Activated CD4-positive, alpha-beta T cell treated with anti-CD3 and anti-CD28 coated beads for 4 hours (primary cell): Measurements from ENCODE around the gene PSTPIP1.

ENCODE experiments used
- DNase-seq, 2 donors: peaks; one replicate each; pipeline ENCODE4 v3.0.0-alpha.2; 2020

Gene PSTPIP1

GRCh38 chr15:76979331-76979925 is 15.5 kb upstream of the PSTPIP1 start:
- DNase-seq, result no peak

GRCh38 chr15:76979996-76980520 is 14.9 kb upstream of the PSTPIP1 start:
- no peak for DNase-seq

- DNase-seq, result no peak
These were observed 12.6 kb upstream of the PSTPIP1 start for GRCh38 chr15:76982356-76982755.

DNA sequence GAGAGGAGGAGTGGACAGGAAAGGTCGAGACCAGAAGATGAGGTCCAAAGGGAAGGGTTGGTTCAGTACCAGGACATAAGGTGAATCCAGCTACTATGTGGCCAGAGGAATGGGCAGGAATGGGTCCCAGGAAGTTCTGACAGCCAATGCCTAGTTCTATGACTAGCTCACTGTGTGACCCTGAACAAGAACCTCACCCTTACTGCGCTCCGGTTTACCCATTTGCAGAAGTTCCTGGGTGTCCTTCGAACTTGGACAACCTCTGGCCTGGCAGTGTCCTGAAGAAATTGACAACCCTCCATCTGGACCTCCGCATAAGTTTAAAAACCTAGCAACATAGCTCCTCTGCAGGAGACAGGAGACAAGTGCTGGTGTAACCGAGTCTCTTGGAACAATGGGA is 12.2 kb upstream of the PSTPIP1 start:
- no peak for DNase-seq

DNA sequence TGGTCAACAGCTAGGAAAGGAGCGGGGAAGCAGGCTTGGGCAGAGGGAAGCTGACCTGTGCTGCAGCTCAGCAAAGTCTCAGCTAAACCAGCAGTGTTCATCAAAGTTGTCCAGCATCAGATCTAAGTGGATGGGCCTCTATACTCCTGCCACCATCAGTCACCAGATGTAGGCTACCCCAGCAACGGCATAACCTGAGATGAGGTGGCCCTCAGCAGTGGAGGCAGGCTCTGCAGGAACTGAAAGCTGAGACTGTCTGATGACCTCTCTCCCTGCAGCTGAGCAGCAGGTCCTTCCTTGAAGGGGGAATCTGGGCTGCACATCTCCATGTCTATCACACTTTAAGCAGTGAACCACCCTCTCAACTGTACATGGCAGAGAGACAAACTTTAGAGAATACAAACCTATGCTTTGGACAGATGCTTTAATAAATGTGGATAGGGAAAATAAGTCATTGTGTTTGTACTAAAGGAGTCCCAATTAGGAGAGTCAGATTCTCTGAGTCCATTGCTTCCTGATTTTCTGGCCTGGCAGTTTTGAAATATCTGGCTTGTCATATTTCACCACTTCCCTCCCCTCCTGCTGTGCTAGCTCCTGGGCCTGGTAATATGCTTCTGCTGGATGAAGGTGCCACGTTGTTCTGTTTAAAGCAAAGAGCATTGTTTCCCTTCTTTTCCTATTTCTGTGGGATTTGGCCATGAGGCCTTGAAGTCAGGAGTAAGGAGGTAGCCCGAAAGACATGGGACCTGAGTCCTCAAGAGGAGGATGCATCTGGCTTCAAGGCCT is 11.1 kb upstream of the PSTPIP1 start:
- DNase-seq, result no peak

- no peak for DNase-seq
These were observed 8.2 kb upstream of the PSTPIP1 start for GRCh38 chr15:76986743-76987142.

DNA sequence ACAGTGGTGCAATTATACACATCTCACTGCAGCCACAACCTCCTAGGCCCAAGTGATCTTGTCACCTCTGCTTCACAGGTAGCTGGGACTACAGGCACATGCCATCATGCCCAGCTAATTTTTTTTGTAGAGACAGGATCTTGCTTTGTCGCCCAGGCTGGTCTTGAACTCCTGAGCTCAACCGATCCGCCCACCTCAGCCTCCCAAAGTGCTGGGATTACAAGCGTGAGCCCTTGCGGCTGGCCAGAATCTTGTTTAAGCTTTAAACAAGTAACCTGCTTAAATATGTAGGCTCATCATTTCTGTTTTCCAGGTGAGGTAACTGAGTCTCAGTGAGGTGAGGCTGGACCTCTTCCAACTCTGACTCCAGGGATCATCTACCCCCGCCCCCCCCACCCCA is 7.7 kb upstream of the PSTPIP1 start:
- no peak for DNase-seq

DNA sequence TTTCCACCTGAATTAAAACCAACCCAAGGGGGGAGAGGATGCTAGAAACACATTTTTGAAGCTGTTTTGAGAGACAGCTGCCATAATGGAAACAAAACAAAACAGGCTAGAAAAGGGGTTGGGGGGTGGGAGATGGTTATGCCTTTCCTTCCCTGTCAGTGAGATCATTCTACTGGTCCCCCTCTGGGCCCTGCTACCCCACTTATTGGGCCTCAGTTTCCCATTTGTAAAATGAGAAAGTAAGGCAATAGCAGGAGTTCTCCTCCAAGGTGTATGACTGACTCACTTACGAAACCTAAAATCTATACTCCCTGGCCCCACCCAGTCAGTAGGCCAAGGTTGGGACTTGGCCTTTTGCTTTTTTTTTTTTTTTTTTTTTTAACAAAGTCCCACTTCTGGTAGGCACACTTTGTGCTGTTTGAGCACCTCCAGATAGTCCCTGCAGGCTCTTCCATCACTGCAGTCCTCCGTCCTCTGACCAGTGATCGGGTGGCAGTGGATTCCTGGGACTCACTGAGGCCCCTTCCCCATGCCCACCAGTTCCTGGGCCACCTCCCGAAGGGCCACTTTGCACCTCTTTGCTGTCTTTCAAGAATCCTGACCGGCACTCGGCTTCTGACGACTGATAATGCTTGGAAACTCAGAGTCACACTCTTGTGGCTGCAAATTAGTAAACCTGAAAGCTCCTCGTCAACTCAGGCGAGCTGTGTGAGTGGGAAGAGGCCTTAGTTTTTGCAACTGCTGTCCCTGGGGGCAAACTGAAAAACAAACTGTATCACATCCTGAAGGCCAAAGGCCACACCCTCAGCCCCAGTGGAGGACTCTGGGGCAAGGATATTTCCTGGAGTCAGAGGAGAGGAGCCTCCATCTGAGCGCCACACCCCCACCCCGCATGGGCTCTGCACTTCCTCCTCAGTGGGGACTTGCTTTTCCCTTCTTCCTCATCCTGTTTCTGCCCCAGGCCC is 6.7 kb upstream of the PSTPIP1 start:
- DNase-seq, result peak; percentile 31 to 36

- no peak for DNase-seq
These were observed 5.8 kb upstream of the PSTPIP1 start for GRCh38 chr15:76988867-76989780.

DNA sequence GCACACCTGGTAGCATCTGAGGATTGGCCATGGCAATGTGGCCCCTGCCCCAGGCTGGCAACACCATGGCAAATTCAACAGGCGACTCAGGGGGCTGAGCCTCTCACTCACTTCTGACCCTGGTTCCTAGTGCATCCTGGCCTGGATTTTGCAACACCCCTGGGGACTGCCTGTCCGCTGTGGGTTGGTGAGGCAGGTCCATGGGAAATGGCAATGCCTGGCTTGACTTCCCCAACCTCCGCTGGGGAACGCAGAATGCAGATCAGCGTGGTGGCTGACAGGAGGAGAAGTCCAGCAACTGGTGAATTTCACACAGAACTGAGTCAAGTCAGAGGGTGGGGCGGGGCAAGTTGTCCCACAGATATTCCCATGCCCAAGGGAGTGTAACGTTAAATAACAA is 3.9 kb upstream of the PSTPIP1 start:
- DNase-seq, result no peak

DNA sequence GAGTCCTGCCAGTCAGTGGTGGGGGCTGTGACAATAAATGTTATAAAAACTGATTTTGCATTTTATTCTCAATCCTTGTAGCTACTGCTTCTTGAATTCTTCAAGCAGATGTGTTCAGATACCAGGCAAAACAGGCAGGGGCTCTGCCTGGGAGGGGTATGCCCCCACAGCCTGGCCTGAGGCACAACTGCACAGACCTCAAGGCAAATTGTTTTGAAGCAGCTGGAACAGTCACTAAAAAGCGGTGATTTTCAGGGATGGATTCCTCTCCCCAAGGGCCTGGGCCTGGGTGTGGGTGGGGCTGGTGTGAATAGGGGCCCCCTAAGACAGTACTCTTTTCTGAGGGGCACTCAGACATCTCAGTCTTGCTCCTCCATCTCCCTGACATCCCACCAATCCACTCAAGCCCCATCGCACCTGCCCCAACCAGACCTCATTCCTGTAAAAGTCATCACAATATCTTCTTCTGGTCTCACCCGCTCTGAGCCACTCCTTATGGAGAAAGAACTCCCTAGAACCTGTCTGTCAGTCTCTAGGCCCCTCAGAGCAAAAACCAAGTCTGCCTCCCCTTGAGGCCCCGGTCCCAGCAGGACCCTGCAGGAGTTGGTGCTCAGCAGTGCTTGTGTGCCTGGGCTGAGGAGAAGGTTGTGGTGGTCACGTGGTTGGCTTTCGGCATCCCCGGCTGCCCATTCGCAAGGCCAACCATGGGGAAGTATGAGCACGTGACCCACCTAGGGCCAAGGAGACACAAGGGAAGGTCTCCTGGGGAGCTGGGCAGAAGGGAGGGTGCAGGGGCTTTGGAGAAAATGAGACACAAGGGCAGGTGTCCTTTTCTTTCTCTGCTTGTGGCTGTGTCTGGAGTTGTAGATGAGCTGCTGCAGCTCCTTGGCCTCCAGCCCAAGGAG is 2.9 kb upstream of the PSTPIP1 start:
- DNase-seq, result no peak

GRCh38 chr15:76993114-76993725 is 1.7 kb upstream of the PSTPIP1 start:
- DNase-seq, result no peak

DNA sequence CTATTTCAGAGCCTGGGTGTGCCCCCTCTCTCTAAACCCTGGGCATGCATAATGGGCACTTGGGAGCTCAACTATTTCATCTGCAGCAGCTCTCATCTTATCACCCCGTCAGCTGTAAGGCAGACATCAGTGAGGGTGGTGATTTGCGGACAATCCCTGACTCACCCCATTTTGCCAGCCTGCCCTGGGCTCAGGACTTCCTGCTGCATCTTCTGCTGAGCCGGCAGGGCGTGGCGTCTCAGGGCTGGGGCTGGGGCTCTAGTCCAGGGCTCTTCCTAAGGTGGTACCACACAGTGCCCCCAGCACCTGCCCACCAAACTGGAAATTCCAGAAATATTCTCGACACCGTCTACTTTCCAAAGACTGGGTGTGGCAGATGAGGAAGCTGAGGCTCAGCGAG is 925 bp upstream of the PSTPIP1 start:
- DNase-seq, result peak; percentile 60 to 64

GRCh38 chr15:76994496-76994895 is 430 bp upstream of the PSTPIP1 start:
- no peak for DNase-seq

GRCh38 chr15:76996076-76996525 is 1.2 kb downstream of the PSTPIP1 start:
- DNase-seq, result no peak

DNA sequence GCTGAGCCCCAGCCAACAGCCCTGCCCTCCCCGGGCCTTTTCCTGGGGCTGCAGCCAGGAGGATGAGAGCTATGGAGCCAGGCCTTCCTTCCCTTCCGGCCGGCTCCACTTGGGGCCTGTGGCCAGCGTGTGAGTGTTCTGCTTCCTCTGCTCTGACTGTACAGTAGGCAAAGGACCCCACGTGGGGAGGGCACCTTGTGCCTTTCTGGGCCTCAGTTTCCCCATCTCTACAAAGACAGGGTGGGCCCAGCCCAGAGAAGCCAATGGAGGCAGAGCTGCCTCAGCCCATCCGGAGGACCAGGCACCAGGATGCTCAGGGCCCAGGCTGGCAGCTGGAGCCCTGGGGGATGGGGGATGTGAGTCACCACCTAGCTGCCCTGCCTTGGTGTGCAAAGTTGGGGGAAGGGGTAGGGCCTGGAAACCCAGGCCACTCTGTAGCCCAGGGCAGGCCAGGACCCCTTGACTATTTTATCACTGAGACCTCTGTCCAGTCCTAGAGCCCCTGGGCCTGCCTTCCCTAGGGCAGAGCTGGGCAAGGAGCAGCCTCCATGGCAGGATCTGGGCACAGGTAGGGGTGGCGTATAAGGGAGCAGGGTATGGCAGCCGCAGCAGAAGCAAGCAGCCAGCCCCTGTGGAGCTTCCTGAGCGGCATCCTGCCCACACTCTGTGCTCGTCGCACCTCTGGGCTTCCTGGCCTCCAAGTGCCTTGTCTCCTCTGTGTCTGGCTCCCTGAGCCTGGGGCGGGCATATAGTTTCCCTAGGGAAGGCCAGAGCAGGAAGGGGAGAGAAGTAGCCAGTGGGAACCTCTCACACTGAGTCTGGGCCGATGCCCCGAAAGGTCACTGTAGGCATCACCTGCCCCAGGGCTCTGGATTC is 1.8 kb downstream of the PSTPIP1 start:
- DNase-seq, result peak; percentile 61 to 64

- no peak for DNase-seq
These were observed 3.8 kb downstream of the PSTPIP1 start for GRCh38 chr15:76998663-76999285.

- no peak for DNase-seq
These were observed 5.1 kb downstream of the PSTPIP1 start for GRCh38 chr15:76999996-77000395.

- no peak for DNase-seq
These were observed 6.4 kb downstream of the PSTPIP1 start for GRCh38 chr15:77001351-77001750.
